HG02642 (cell line): ENCODE data around the gene C11orf68.
"Not testable (repeated sequence)": the region's sequence is repeated elsewhere in the genome, so short reads cannot be mapped to it uniquely, and the experiment has no call there.

Experiments
- ATAC-seq: cut with Tn5 transposase; IDR thresholded peaks from one replicate; pipeline ENCODE4 v1.9.1; 2021; ENCODE audit warnings: mild to moderate bottlenecking; ENCODE audit not compliant: unreplicated experiment, poor library complexity

C11orf68 gene

GRCh38 chr11:65918211-65919140, at the start of gene C11orf68:
C11orf68 (minus strand) TSS chr11:65919062; CDS start chr11:65919031, 31 bp downstream.
- peak; percentile 58 for ATAC-seq

GRCh38 chr11:65967329-65967934, 48.6 kb upstream of the C11orf68 start:
- no peak for ATAC-seq

- ATAC-seq, result no peak
These were observed 47.3 kb upstream of the C11orf68 start for GRCh38 chr11:65965986-65966762.

GRCh38 chr11:65964906-65965305, 46.0 kb upstream of the C11orf68 start:
- ATAC-seq, result no peak

GRCh38 chr11:65962141-65962564, 43.3 kb upstream of the C11orf68 start:
- no peak for ATAC-seq

GRCh38 chr11:65961267-65962140, 42.6 kb upstream of the C11orf68 start, which contains the start of gene SART1:
SART1 (plus strand) TSS chr11:65961734; CDS start chr11:65961781, 47 bp downstream.
- peak; percentile 91 for ATAC-seq

- ATAC-seq, result no peak
These were observed 42.0 kb upstream of the C11orf68 start for GRCh38 chr11:65960824-65961266.

GRCh38 chr11:65958774-65959420, 40.0 kb upstream of the C11orf68 start:
- no peak for ATAC-seq

- no peak for ATAC-seq
These were observed 39.4 kb upstream of the C11orf68 start for GRCh38 chr11:65958291-65958690.

- no peak for ATAC-seq
These were observed 35.9 kb upstream of the C11orf68 start for GRCh38 chr11:65954771-65955170.

GRCh38 chr11:65953471-65953870, 34.6 kb upstream of the C11orf68 start:
- ATAC-seq, result no peak

GRCh38 chr11:65952052-65952521, 33.2 kb upstream of the C11orf68 start:
- ATAC-seq, result no peak

GRCh38 chr11:65951641-65952040, 32.8 kb upstream of the C11orf68 start:
- not testable (repeated sequence) for ATAC-seq

- ATAC-seq, result not testable (repeated sequence)
These were observed 31.8 kb upstream of the C11orf68 start for GRCh38 chr11:65950711-65951110.

GRCh38 chr11:65947603-65948125, 28.8 kb upstream of the C11orf68 start:
- ATAC-seq, result no peak

GRCh38 chr11:65947133-65947532, 28.3 kb upstream of the C11orf68 start:
- ATAC-seq, result no peak

- ATAC-seq, result no peak
These were observed 27.8 kb upstream of the C11orf68 start for GRCh38 chr11:65946655-65947054.

GRCh38 chr11:65945941-65946558, 27.2 kb upstream of the C11orf68 start:
- no peak for ATAC-seq
